ENCODE measurements around the gene CHD5.

CHD5 gene

GRCh38 chr1:6083801-6084446 lies 96.2 kb downstream of the CHD5 start:
- Histone ChIP-seq H3K36me3 (ENCODE audit: control insufficient read depth in 1 of 2, insufficient read depth in 2 of 2, low read length in 2 of 2) (no peaks in the 10 kb centered on the region), H3K27ac (ENCODE audit: low read depth, low read length) (no peak overlapping the region), H3K9me3 (ENCODE audit: insufficient read depth, low read depth, low read length) (no peaks in the 10 kb centered on the region), H3K79me1 (ENCODE audit: low read length) (no peaks in the 10 kb centered on the region), H3K79me2 (ENCODE audit: control insufficient read depth, insufficient read depth, low read length, poor library complexity) (no peaks in the 10 kb centered on the region), H3K27me3 (ENCODE audit: insufficient read depth, low read length) (no peaks in the 10 kb centered on the region), H3K18ac (ENCODE audit: low read length) (no peak overlapping the region), H3K23ac (ENCODE audit: low read length) (no peak overlapping the region), H3K4ac (ENCODE audit: low read depth, low read length) (no peak overlapping the region), H2BK120ac (ENCODE audit: insufficient read depth, low read length, poor library complexity) (no peak overlapping the region), H2BK12ac (ENCODE audit: low read length) (no peak overlapping the region), H3K4me3 (ENCODE audit: low read depth, low read length) (no peak overlapping the region), H4K12ac (ENCODE audit: low read depth, low read length) (no peak overlapping the region), H4K8ac (ENCODE audit: low read depth, low read length) (no peak overlapping the region), H2BK5ac (ENCODE audit: low read depth, low read length, poor library complexity) (no peak overlapping the region), H2AFZ (ENCODE audit: insufficient read depth, low read length, poor library complexity) (no peak overlapping the region), H3K9ac (ENCODE audit: low read length) (no peak overlapping the region), H4K91ac (ENCODE audit: low read depth, low read length) (no peak overlapping the region), H2AK5ac (ENCODE audit: low read length) (no peak overlapping the region), H3K4me2 (ENCODE audit: low read length) (no peak overlapping the region), H3K14ac (ENCODE audit: low read length) (no peak overlapping the region), H3K4me1 (ENCODE audit: control insufficient read depth in 1 of 2, insufficient read depth in 2 of 2, low read length in 2 of 2) (no peaks in the 10 kb centered on the region)
- no peak for DNase-seq
- no CpG with 5 or more reads among the region's 12 CpGs for WGBS (ENCODE audit: extremely low coverage, insufficient coverage, insufficient read length)

DNA sequence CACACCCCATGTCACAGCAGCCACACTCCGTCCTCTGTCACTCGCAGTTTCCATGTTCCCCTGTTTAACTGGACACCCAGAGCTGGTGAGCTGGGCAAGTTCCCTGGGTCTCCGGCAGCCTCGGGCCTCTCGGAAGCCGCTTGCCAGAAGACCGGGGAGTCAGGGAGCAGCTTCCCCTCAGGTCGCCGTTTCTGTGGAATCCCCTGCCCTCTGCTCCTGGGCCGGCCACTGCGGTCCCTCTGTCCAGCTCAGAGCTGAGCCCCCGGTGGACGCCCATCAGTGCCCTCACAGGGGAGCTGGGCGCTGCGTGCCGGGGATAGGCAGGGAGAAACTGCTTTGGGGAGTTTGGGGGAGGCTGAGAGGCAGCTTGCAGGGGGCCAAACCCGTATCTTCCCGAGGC lies 96.7 kb downstream of the CHD5 start:
- Histone ChIP-seq H2BK5ac (ENCODE audit: low read depth, low read length, poor library complexity) (no peak overlapping the region), H3K4me1 (ENCODE audit: control insufficient read depth in 1 of 2, insufficient read depth in 2 of 2, low read length in 2 of 2) (no peaks in the 10 kb centered on the region), H3K18ac (ENCODE audit: low read length) (no peak overlapping the region), H4K12ac (ENCODE audit: low read depth, low read length) (no peak overlapping the region), H3K36me3 (ENCODE audit: control insufficient read depth in 1 of 2, insufficient read depth in 2 of 2, low read length in 2 of 2) (no peaks in the 10 kb centered on the region), H4K8ac (ENCODE audit: low read depth, low read length) (no peak overlapping the region), H3K27me3 (ENCODE audit: insufficient read depth, low read length) (no peaks in the 10 kb centered on the region), H3K9ac (ENCODE audit: low read length) (no peak overlapping the region), H3K4ac (ENCODE audit: low read depth, low read length) (no peak overlapping the region), H2BK120ac (ENCODE audit: insufficient read depth, low read length, poor library complexity) (no peak overlapping the region), H3K27ac (ENCODE audit: low read depth, low read length) (no peak overlapping the region), H2AK5ac (ENCODE audit: low read length) (no peak overlapping the region), H2AFZ (ENCODE audit: insufficient read depth, low read length, poor library complexity) (no peak overlapping the region), H3K4me3 (ENCODE audit: low read depth, low read length) (no peak overlapping the region), H2BK12ac (ENCODE audit: low read length) (no peak overlapping the region), H3K79me1 (ENCODE audit: low read length) (no peaks in the 10 kb centered on the region), H4K91ac (ENCODE audit: low read depth, low read length) (no peak overlapping the region), H3K9me3 (ENCODE audit: insufficient read depth, low read depth, low read length) (peaks cover 2% of the 10 kb centered on the region), H3K23ac (ENCODE audit: low read length) (no peak overlapping the region), H3K14ac (ENCODE audit: low read length) (no peak overlapping the region), H3K79me2 (ENCODE audit: control insufficient read depth, insufficient read depth, low read length, poor library complexity) (no peaks in the 10 kb centered on the region), H3K4me2 (ENCODE audit: low read length) (no peak overlapping the region)
- no CpG with 5 or more reads among the region's 18 CpGs for WGBS (ENCODE audit: extremely low coverage, insufficient coverage, insufficient read length)
- DNase-seq: no peak

DNA sequence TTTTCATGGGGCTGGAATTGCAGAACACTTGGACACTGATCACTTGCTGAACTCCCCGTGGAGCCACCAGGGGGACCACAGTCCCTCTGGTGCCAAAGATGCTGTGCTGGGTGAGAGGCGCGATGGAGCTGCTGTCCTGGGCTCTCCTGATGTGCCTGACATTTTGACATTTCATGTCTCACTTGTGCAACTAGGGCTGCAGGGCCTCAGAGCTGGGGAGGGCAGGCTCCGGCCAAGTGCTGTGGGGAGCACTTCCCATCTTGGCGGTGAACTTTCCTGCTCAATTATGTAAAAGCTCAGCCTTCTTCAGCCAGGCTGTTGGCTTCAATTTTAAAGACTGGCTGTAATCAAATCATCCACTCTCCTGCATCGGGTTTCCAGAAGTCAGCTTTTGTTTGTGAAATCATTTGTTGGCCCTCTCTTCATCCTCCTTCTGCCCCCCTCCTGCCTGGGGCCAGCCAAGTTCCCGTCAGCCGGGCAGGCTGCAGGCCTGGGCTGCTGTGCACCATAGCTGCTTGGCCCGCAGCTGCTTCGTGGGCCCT lies 97.6 kb downstream of the CHD5 start:
- no peak overlapping the region for H2BK5ac ChIP-seq (ENCODE audit: low read depth, low read length, poor library complexity)
- no CpG with 5 or more reads among the region's 10 CpGs for WGBS (ENCODE audit: extremely low coverage, insufficient coverage, insufficient read length)
- no peak overlapping the region for H3K4me2 ChIP-seq (ENCODE audit: low read length)
- no peak overlapping the region for H2AFZ ChIP-seq (ENCODE audit: insufficient read depth, low read length, poor library complexity)
- peak in 1 of 2 donors; percentile 36 for DNase-seq
- H4K91ac ChIP-seq (ENCODE audit: low read depth, low read length): no peak overlapping the region
- H2BK12ac ChIP-seq (ENCODE audit: low read length): no peak overlapping the region
- no peak overlapping the region for H3K18ac ChIP-seq (ENCODE audit: low read length)
- no peaks in the 10 kb centered on the region for H3K79me1 ChIP-seq (ENCODE audit: low read length)
- no peak overlapping the region for H3K4ac ChIP-seq (ENCODE audit: low read depth, low read length)
- no peak overlapping the region for H2BK120ac ChIP-seq (ENCODE audit: insufficient read depth, low read length, poor library complexity)
- no peaks in the 10 kb centered on the region for H3K36me3 ChIP-seq (ENCODE audit: control insufficient read depth in 1 of 2, insufficient read depth in 2 of 2, low read length in 2 of 2)
- no peak overlapping the region for H3K27ac ChIP-seq (ENCODE audit: low read depth, low read length)
- H4K12ac ChIP-seq (ENCODE audit: low read depth, low read length): no peak overlapping the region
- H3K23ac ChIP-seq (ENCODE audit: low read length): no peak overlapping the region
- no peaks in the 10 kb centered on the region for H3K79me2 ChIP-seq (ENCODE audit: control insufficient read depth, insufficient read depth, low read length, poor library complexity)
- H3K9me3 ChIP-seq (ENCODE audit: insufficient read depth, low read depth, low read length): peaks cover 2% of the 10 kb centered on the region
- H3K4me3 ChIP-seq (ENCODE audit: low read depth, low read length): no peak overlapping the region
- H4K8ac ChIP-seq (ENCODE audit: low read depth, low read length): no peak overlapping the region
- no peaks in the 10 kb centered on the region for H3K27me3 ChIP-seq (ENCODE audit: insufficient read depth, low read length)
- H3K4me1 ChIP-seq (ENCODE audit: control insufficient read depth in 1 of 2, insufficient read depth in 2 of 2, low read length in 2 of 2): no peaks in the 10 kb centered on the region
- no peak overlapping the region for H3K9ac ChIP-seq (ENCODE audit: low read length)
- no peak overlapping the region for H3K14ac ChIP-seq (ENCODE audit: low read length)
- H2AK5ac ChIP-seq (ENCODE audit: low read length): no peak overlapping the region

- Histone ChIP-seq H2BK12ac (ENCODE audit: low read length) (no peak overlapping the region), H4K91ac (ENCODE audit: low read depth, low read length) (no peak overlapping the region), H3K4ac (ENCODE audit: low read depth, low read length) (no peak overlapping the region), H3K27me3 (ENCODE audit: insufficient read depth, low read length) (no peaks in the 10 kb centered on the region), H3K14ac (ENCODE audit: low read length) (no peak overlapping the region), H4K8ac (ENCODE audit: low read depth, low read length) (no peak overlapping the region), H2BK120ac (ENCODE audit: insufficient read depth, low read length, poor library complexity) (no peak overlapping the region), H4K12ac (ENCODE audit: low read depth, low read length) (no peak overlapping the region), H3K4me3 (ENCODE audit: low read depth, low read length) (no peak overlapping the region), H3K27ac (ENCODE audit: low read depth, low read length) (no peak overlapping the region), H3K9me3 (ENCODE audit: insufficient read depth, low read depth, low read length) (peaks cover 2% of the 10 kb centered on the region), H3K23ac (ENCODE audit: low read length) (no peak overlapping the region), H3K9ac (ENCODE audit: low read length) (no peak overlapping the region), H2AK5ac (ENCODE audit: low read length) (no peak overlapping the region), H2AFZ (ENCODE audit: insufficient read depth, low read length, poor library complexity) (no peak overlapping the region), H3K4me1 (ENCODE audit: control insufficient read depth in 1 of 2, insufficient read depth in 2 of 2, low read length in 2 of 2) (no peaks in the 10 kb centered on the region), H3K79me2 (ENCODE audit: control insufficient read depth, insufficient read depth, low read length, poor library complexity) (no peaks in the 10 kb centered on the region), H2BK5ac (ENCODE audit: low read depth, low read length, poor library complexity) (no peak overlapping the region), H3K18ac (ENCODE audit: low read length) (no peak overlapping the region), H3K4me2 (ENCODE audit: low read length) (no peak overlapping the region), H3K36me3 (ENCODE audit: control insufficient read depth in 1 of 2, insufficient read depth in 2 of 2, low read length in 2 of 2) (no peaks in the 10 kb centered on the region), H3K79me1 (ENCODE audit: low read length) (no peaks in the 10 kb centered on the region)
- WGBS (ENCODE audit: extremely low coverage, insufficient coverage, insufficient read length): no CpG with 5 or more reads among the region's 12 CpGs
- DNase-seq: no peak
Measured at GRCh38 chr1:6081901-6082300, 98.2 kb downstream of the CHD5 start.

Measured in trophoblast cell (in vitro differentiated cells and primary cell).